ENCODE data around the gene LYRM1.

- TF ChIP-seq CTCF (IDR thresholded peaks at IDR 0.05) (no peak), POLR2AphosphoS2 (conservative IDR thresholded peaks at IDR 0.05; ENCODE audit: low read length) (no peak), POLR2A (IDR thresholded peaks at IDR 0.05; ENCODE audit: low read length) (no peak), NR3C1 (IDR thresholded peaks at IDR 0.05) (no peak), HDAC2 (IDR thresholded peaks at IDR 0.05) (no peak), ZSCAN20 (CRISPR knock-in tag; IDR thresholded peaks at IDR 0.05) (no peak), RCOR1 (IDR thresholded peaks at IDR 0.05; ENCODE audit: low read depth, low read length) (no peak), EP300 (IDR thresholded peaks at IDR 0.05) (no peak), ZFP36 (IDR thresholded peaks at IDR 0.05; ENCODE audit: borderline replicate concordance, partially characterized antibody) (no peak), CHD2 (IDR thresholded peaks at IDR 0.05; ENCODE audit: low read length, partially characterized antibody) (no peak), HMGXB4 (CRISPR knock-in tag; IDR thresholded peaks at IDR 0.05; ENCODE audit: borderline replicate concordance) (no peak), MAFK (IDR thresholded peaks at IDR 0.05; ENCODE audit: partially characterized antibody) (no peak), NFE2L2 (conservative IDR thresholded peaks at IDR 0.05; ENCODE audit: low read length) (no peak), KDM5A (IDR thresholded peaks at IDR 0.05) (no peak)
Observed at GRCh38 chr16:20957153-20957552, 56.6 kb downstream of the LYRM1 start.
